HepG2 (cell line): ENCODE results near the gene SDR9C7.
"Not testable (repeated sequence)": the region's sequence is repeated elsewhere in the genome, so short reads cannot be mapped to it uniquely, and the experiment has no call there.

Experiments used
- BRCA1 ChIP-seq: sonication (generic); formaldehyde crosslinking; IDR thresholded peaks from 2 replicates; pipeline ENCODE4 v1.4.0; 2020; ENCODE audit warnings: missing genetic modification reagents
- KAT8 ChIP-seq: IDR thresholded peaks from 2 replicates; pipeline ENCODE4 v1.6.1; 2016; ENCODE audit warnings: missing genetic modification reagents, missing compliant biosample characterization
- MZF1 ChIP-seq: sonication (generic); formaldehyde crosslinking; IDR thresholded peaks from 2 replicates; pipeline ENCODE4 v1.8.1; 2023; ENCODE audit warnings: mild to moderate bottlenecking, missing genetic modification reagents, borderline replicate concordance
- PHF21A ChIP-seq: sonication (generic); formaldehyde crosslinking; IDR thresholded peaks from 2 replicates; pipeline ENCODE4 v1.5.0; 2020; ENCODE audit warnings: mild to moderate bottlenecking, missing genetic modification reagents
- ZNF18 ChIP-seq: sonication (generic); formaldehyde crosslinking; IDR thresholded peaks from 2 replicates; pipeline ENCODE4 v1.8.0; 2022; ENCODE audit warnings: mild to moderate bottlenecking, missing genetic modification reagents; ENCODE audit not compliant: insufficient replicate concordance
- ZNF350 ChIP-seq: sonication (generic); formaldehyde crosslinking; IDR thresholded peaks from 2 replicates; pipeline ENCODE4 v1.4.0; 2020; ENCODE audit warnings: mild to moderate bottlenecking, low read depth, missing genetic modification reagents, borderline replicate concordance

GRCh38 chr12:56943374-56943773 is 9.2 kb upstream of the SDR9C7 start:
- not testable (repeated sequence) for TF ChIP-seq ZNF350 (CRISPR knock-in tag); ZNF18 (CRISPR knock-in tag); MZF1; BRCA1 (CRISPR knock-in tag); PHF21A (CRISPR knock-in tag); KAT8 (CRISPR knock-in tag)
